GM19240 (cell line): ENCODE data around the gene HRK.
A peak's percentile ranks its signal among the peaks of the same experiment; 100 is the strongest.
"Not testable (repeated sequence)": the region's sequence is repeated elsewhere in the genome, so short reads cannot be mapped to it uniquely, and the experiment has no call there.

Source experiments
- DNase-seq: peaks from one replicate; pipeline ENCODE4 v3.0.0; 2011; ENCODE audit warnings: low spot score; ENCODE audit not compliant: insufficient read length

The HRK gene

GRCh38 chr12:116820064-116820656 lies 61.1 kb downstream of the HRK start:
- DNase-seq, result no peak

- DNase-seq, result peak; percentile 81
Measured at GRCh38 chr12:116818948-116819832, 62.1 kb downstream of the HRK start.

GRCh38 chr12:116818341-116818856 lies 62.8 kb downstream of the HRK start:
- no peak for DNase-seq

GRCh38 chr12:116814766-116815165 lies 66.5 kb downstream of the HRK start:
- not testable (repeated sequence) for DNase-seq

- no peak for DNase-seq
Measured at GRCh38 chr12:116813271-116814041, 67.8 kb downstream of the HRK start.

- no peak for DNase-seq
Measured at GRCh38 chr12:116812238-116812637, 69.0 kb downstream of the HRK start.

GRCh38 chr12:116808113-116809105 lies 72.8 kb downstream of the HRK start:
- no peak for DNase-seq

GRCh38 chr12:116807546-116807945 lies 73.7 kb downstream of the HRK start:
- no peak for DNase-seq

- no peak for DNase-seq
Measured at GRCh38 chr12:116806845-116807440, 74.3 kb downstream of the HRK start.
